Heart right ventricle (tissue), 16 donors: ENCODE results near the gene FUT3. TPM values are rescaled to one million over a fixed set of nuclear protein-coding genes. Genes with fewer than 3 reads are reported as not detected.

ENCODE experiments used
- ATAC-seq, 8 donors: fragments of 200-7000 bp; cut with Tn5 transposase; one replicate each; pipeline ENCODE4 v1.9.1; 2020; ENCODE audit warnings: mild to moderate bottlenecking in 8 of 8, moderate library complexity in 8 of 8, moderate number of reproducible peaks in 1 of 8
- DNase-seq, 2 donors: peaks; one replicate each; pipeline ENCODE4 v3.0.0-alpha.2; 2020
- H3K27ac ChIP-seq, 10 donors: fragments of 200-600 bp; sonication (generic) in 2 of 10; one replicate each; pipeline versions ENCODE4 v1.5.0 to v1.8.0; 2020 to 2022; ENCODE audit warnings: mild to moderate bottlenecking in 3 of 10
- H3K27me3 ChIP-seq, 7 donors: fragments of 200-600 bp; one replicate each; pipeline ENCODE4 v1.8.0; 2021 to 2022; ENCODE audit warnings: mild to moderate bottlenecking in 2 of 7
- H3K36me3 ChIP-seq, 9 donors: fragments of 200-600 bp; sonication (generic) in 1 of 9; one replicate each; pipeline versions ENCODE4 v1.5.0 to v1.8.0; 2020 to 2022; ENCODE audit warnings: mild to moderate bottlenecking in 2 of 9
- H3K4me1 ChIP-seq, 9 donors: fragments of 200-600 bp; sonication (generic) in 1 of 9; one replicate each; pipeline versions ENCODE4 v1.5.0 to v1.8.0; 2020 to 2022; ENCODE audit warnings: mild to moderate bottlenecking in 4 of 9
- H3K4me3 ChIP-seq, 10 donors: fragments of 200-600 bp; sonication (generic) in 2 of 10; one replicate each; pipeline versions ENCODE4 v1.5.0 to v1.8.0; 2020 to 2022; ENCODE audit warnings: mild to moderate bottlenecking in 7 of 10, moderate library complexity in 2 of 10
- H3K9me3 ChIP-seq, 11 donors: fragments of 200-600 bp in 10 of 11; sonication (generic) in 2 of 11; one replicate each; pipeline versions ENCODE4 v1.5.0 to v1.8.0; 2013 to 2022; ENCODE audit warnings: mild to moderate bottlenecking in 2 of 11, control low read depth in 1 of 11, moderate library complexity in 1 of 11
- WGBS, 2 donors: extraction: QIAGEN DNeasy Blood & Tissue Kit; methylation state at CpG; one replicate each; pipeline ENCODE4 v1.1.7; 2013; ENCODE audit warnings: inconsistent platforms in 1 of 2; 5-methylcytosine and 5-hydroxymethylcytosine counted together
- intact Hi-C, 10 donors: fragments of 100-400 bp; cut with DNase I; formaldehyde crosslinking; loops; one replicate each; pipeline versions ENCODE4 v1.11.1 to v1.14.2; 2022
- polyA plus RNA-seq, 2 donors: library from polyadenylated mRNA; stranded (reverse); fragments of 200-250 nt; gene quantifications; one replicate each; pipeline ENCODE4 v1.2.3, GENCODE V29; 2013
- total RNA-seq, 10 donors: library from RNA; stranded (reverse); fragmentation: NEBNext Ultra II Directional in 3 of 10; extraction: Animal tissue kit (Norgen Biotek cat#: 25700) in 3 of 10; gene quantifications; one replicate each; pipeline versions ENCODE4 v1.2.1 to v1.2.4, GENCODE V29; 2021 to 2023
- TF ChIP-seq, protein P1 (sequence below), 9 donors: fragments of 200-600 bp; sonication (generic) in 2 of 9; IDR thresholded peaks; one replicate each; pipeline versions ENCODE4 v1.5.0 to v1.8.0; 2021 to 2022; ENCODE audit warnings: antibody characterized with exemption in 9 of 9, mild to moderate bottlenecking in 5 of 9, moderate library complexity in 1 of 9
- donor health status: Arrhythmogenic right ventricular cardiomyopathy.
- donor health status: ischemic (EF 13 %, LVEDD 7.1; RV severe dilation, severe dysfunction).
- donor health status: healthy with polysubstance abuse.
- donor health status: DM: no; HTN: yes; CAD: no.
- donor health status: DM: no; HTN: no; CAD: no.
- donor health status: ischemic (EF 25% LVEDD 6.9; RV normal size, moderate dysfunction).
- donor health status: ischemic (EF 25% LVEDD 5.7; RV mildly dilated, moderate dysfunction).
- donor health status: healthy.
- donor health status: DM: yes; HTN: yes; CAD: no.
- donor health status: Ischemic cardiomyopathy.
- donor health status: ischemic (EF 35%, LVEDD 5.7; RV mildly dilated, moderate dysfunction).
- donor health status: nonischemic (EF 11% LVEDD 7.7; RV severe dilation, severe dysfunction).
- donor health status: DM: yes; HTN: yes; CAD: no.
- donor health status: PGD.
- donor health status: ischemic (EF 29% LVEDD 5.4; RV normal size, mild dysfunction).
- donor health status: nonischemic (EF 23%, LVEDD 6.1; RV moderate dilation, normal function).

Gene FUT3
- total and polyA plus RNA-seq, 12 donors, result 0.01 TPM; not detected in 11

- Histone ChIP-seq H3K4me1 (peaks cover 3 to 47% (median 14%) of the 10 kb centered on the region in 9 donors), H3K4me3 (peak overlapping the region in 8 of 10 donors; percentile 11 to 49 (median 35)), H3K27me3 (peaks cover 0 to 75% (median 46%) of the 10 kb centered on the region in 7 donors), H3K9me3 (no peaks in the 10 kb centered on the region), H3K27ac (no peak overlapping the region), H3K36me3 (no peaks in the 10 kb centered on the region)
- ATAC-seq, result peak; percentile 79 to 94 (median 88)
- TF ChIP-seq, protein P1, sequence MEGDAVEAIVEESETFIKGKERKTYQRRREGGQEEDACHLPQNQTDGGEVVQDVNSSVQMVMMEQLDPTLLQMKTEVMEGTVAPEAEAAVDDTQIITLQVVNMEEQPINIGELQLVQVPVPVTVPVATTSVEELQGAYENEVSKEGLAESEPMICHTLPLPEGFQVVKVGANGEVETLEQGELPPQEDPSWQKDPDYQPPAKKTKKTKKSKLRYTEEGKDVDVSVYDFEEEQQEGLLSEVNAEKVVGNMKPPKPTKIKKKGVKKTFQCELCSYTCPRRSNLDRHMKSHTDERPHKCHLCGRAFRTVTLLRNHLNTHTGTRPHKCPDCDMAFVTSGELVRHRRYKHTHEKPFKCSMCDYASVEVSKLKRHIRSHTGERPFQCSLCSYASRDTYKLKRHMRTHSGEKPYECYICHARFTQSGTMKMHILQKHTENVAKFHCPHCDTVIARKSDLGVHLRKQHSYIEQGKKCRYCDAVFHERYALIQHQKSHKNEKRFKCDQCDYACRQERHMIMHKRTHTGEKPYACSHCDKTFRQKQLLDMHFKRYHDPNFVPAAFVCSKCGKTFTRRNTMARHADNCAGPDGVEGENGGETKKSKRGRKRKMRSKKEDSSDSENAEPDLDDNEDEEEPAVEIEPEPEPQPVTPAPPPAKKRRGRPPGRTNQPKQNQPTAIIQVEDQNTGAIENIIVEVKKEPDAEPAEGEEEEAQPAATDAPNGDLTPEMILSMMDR (IDR thresholded peaks at IDR 0.05), result peak; percentile 64 to 95 (median 86)
- WGBS, 2 donors, result 1 to 2% methylated on average over 54 of the region's 54 CpGs
- intact Hi-C loops, result loop anchor here in 9 of 10 donors (1.0 to 10.0 kb wide), 7 partner anchors 88 to 221 kb away; no protein-coding TSS in a partner anchor
- peak; percentile 85 to 88 for DNase-seq
These were observed 47.3 kb downstream of the FUT3 start for GRCh38 chr19:5803752-5804515.

DNA sequence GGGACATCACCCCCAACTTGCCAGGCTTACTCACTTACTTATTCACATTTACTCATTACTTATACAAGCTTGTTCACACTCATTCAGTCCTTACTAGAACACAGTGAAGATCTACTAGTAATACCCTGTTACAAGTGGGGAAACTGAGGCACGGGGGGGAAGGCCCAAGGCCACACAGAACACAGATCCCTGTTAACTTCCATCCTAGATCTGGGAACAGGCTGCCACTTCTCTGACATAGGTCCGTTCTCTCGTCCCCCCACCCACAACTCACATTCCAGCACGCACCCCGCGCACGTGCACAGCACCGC, 47.9 kb downstream of the FUT3 start:
- Histone ChIP-seq H3K4me3 (peak overlapping the region in 7 of 10 donors; percentile 11 to 49 (median 36)), H3K9me3 (no peaks in the 10 kb centered on the region), H3K36me3 (no peaks in the 10 kb centered on the region), H3K4me1 (peaks cover 3 to 53% (median 14%) of the 10 kb centered on the region in 9 donors), H3K27ac (no peak overlapping the region), H3K27me3 (peaks cover 0 to 80% (median 46%) of the 10 kb centered on the region in 7 donors)
- WGBS, 2 donors, result 7 to 11% methylated on average over 8 of the region's 8 CpGs
- DNase-seq (no peak), ATAC-seq (peak in 1 of 8 donors; percentile 0)
- TF ChIP-seq, protein P1 (IDR thresholded peaks at IDR 0.05), result no peak
- intact Hi-C loops, result loop anchor here in 7 of 10 donors (5.0 to 10.0 kb wide), 4 partner anchors 89 to 221 kb away; no protein-coding TSS in a partner anchor

GRCh38 chr19:5801796-5802619, 49.2 kb downstream of the FUT3 start:
- WGBS, 2 donors, result 13% methylated on average over 33 of the region's 33 CpGs
- ATAC-seq, result no peak

More at GRCh38 chr19:5801796-5802619, 49.2 kb downstream of the FUT3 start:
- DNase-seq, result no peak
- no peaks in the 10 kb centered on the region for H3K9me3 ChIP-seq
- peaks cover 3 to 53% (median 14%) of the 10 kb centered on the region in 9 donors for H3K4me1 ChIP-seq
- TF ChIP-seq, protein P1 (IDR thresholded peaks at IDR 0.05), result no peak
- peaks cover 0 to 79% (median 46%) of the 10 kb centered on the region in 7 donors for H3K27me3 ChIP-seq
- H3K36me3 ChIP-seq, result no peaks in the 10 kb centered on the region
- intact Hi-C loops, result loop anchor here in 7 of 10 donors (5.0 to 10.0 kb wide), 4 partner anchors 90 to 223 kb away; no protein-coding TSS in a partner anchor
- H3K27ac ChIP-seq, result no peak overlapping the region
- no peak overlapping the region for H3K4me3 ChIP-seq
